ENCODE results near the gene MBP. TPM values are rescaled to one million over a fixed set of nuclear protein-coding genes. Genes with fewer than 3 reads are reported as not detected.

MBP gene
- total and polyA plus RNA-seq, 2 of the 13 experiments (the other 11 are each of a cell fraction or from before 2014, with no cell fraction given) = 5.0 to 8.5 TPM

GRCh38 chr18:76943542-76944339 lies 188.8 kb downstream of the MBP start:
- H3K4me3 ChIP-seq (replicated peaks in 1 of 3; ENCODE audit: insufficient read depth in 1 of 3, low read depth in 2 of 3, low read length in 3 of 3) = no peak overlapping the region
- POLR2A ChIA-PET = no interaction called here
- peaks cover 5% of the 10 kb centered on the region in 2 experiments; a peak in 3 of 5 replicates for H3K36me3 ChIP-seq (replicated peaks in 1 of 2; ENCODE audit: control insufficient read depth in 1 of 2, insufficient read depth in 2 of 2, low read length in 2 of 2)
- no TSS peak for BruUV-seq (replicated peaks)
- ATAC-seq (no peak), DNase-seq (ENCODE audit: low spot score) (no peak), FAIRE-seq (no peak)
- in situ Hi-C loops (cut with HindIII; ENCODE audit: extremely low pct_ligation_motif_present, low pct_unique_long_range_greater_than_20kb) (no loop called here), intact Hi-C loops (cut with micrococcal nuclease; ENCODE audit: unreplicated experiment) (no loop called here)
- H3K9ac ChIP-seq (ENCODE audit: insufficient read depth, low read depth, low read length) = no peak overlapping the region
- no peaks in the 10 kb centered on the region for H3K9me3 ChIP-seq (ENCODE audit: low read length)
- CTCF ChIA-PET (ENCODE audit: low intra/inter-chr PET ratio, low total read pairs) = no interaction called here
- H3K4me1 ChIP-seq (ENCODE audit: insufficient read depth, low read length) = no peaks in the 10 kb centered on the region
- WGBS (ENCODE audit: low lambda C conversion rate) = 91% methylated on average over 6 of the region's 6 CpGs
- H3K79me2 ChIP-seq (ENCODE audit: insufficient read depth, low read length) = no peaks in the 10 kb centered on the region
- no peak overlapping the region for H2AFZ ChIP-seq (ENCODE audit: low read length)
- no peaks in the 10 kb centered on the region for H3K27me3 ChIP-seq (ENCODE audit: control insufficient read depth in 1 of 2, insufficient read depth in 2 of 2, low read length in 2 of 2)
- no peaks in the 10 kb centered on the region for H4K20me1 ChIP-seq (ENCODE audit: insufficient read depth, low read length)
- H3K27ac ChIP-seq (ENCODE audit: extremely low read length, insufficient read depth, low read length) = no peak overlapping the region
- TF ChIP-seq CEBPB (IDR thresholded peaks at IDR 0.05; ENCODE audit: borderline replicate concordance, low read depth, low read length) (peak; percentile 36; the same call in 1 of the 2 replicates), SALL1 (CRISPR knock-in tag; IDR thresholded peaks at IDR 0.05) (no peak), RBAK (CRISPR knock-in tag; IDR thresholded peaks at IDR 0.05) (peak; percentile 72; the same call in 1 of the 2 replicates)
- H3K4me2 ChIP-seq (ENCODE audit: low read depth, low read length) = no peak overlapping the region

- no peak overlapping the region for H3K4me3 ChIP-seq (replicated peaks in 1 of 3; ENCODE audit: insufficient read depth in 1 of 3, low read depth in 2 of 3, low read length in 3 of 3)
- no peaks in the 10 kb centered on the region for H4K20me1 ChIP-seq (ENCODE audit: insufficient read depth, low read length)
- no peak for FAIRE-seq
- no peak overlapping the region for H3K4me2 ChIP-seq (ENCODE audit: low read depth, low read length)
- H3K79me2 ChIP-seq (ENCODE audit: insufficient read depth, low read length) = no peaks in the 10 kb centered on the region
- TF ChIP-seq ZNF761 (CRISPR knock-in tag; conservative IDR thresholded peaks at IDR 0.05) (no peak), ZFY (CRISPR knock-in tag; IDR thresholded peaks at IDR 0.05) (no peak), ZNF281 (CRISPR knock-in tag; IDR thresholded peaks at IDR 0.05; ENCODE audit: borderline replicate concordance) (no peak)
- 86% methylated on average over 9 of the region's 9 CpGs for WGBS (ENCODE audit: low lambda C conversion rate)
- H3K4me1 ChIP-seq (ENCODE audit: insufficient read depth, low read length) = no peaks in the 10 kb centered on the region
- no peak for DNase-seq (ENCODE audit: low spot score)
- no peak overlapping the region for H3K9ac ChIP-seq (ENCODE audit: insufficient read depth, low read depth, low read length)
- intact Hi-C loops (cut with micrococcal nuclease; ENCODE audit: unreplicated experiment) (no loop called here), in situ Hi-C loops (cut with HindIII; ENCODE audit: extremely low pct_ligation_motif_present, low pct_unique_long_range_greater_than_20kb) (no loop called here)
- H3K36me3 ChIP-seq (replicated peaks in 1 of 2; ENCODE audit: control insufficient read depth in 1 of 2, insufficient read depth in 2 of 2, low read length in 2 of 2) = peaks cover 6 to 13% of the 10 kb centered on the region in 2 experiments; a peak in 4 of 5 replicates
- no peaks in the 10 kb centered on the region for H3K9me3 ChIP-seq (ENCODE audit: low read length)
- ATAC-seq = no peak
- BruUV-seq (replicated peaks) = no TSS peak
- no peak overlapping the region for H2AFZ ChIP-seq (ENCODE audit: low read length)
- POLR2A ChIA-PET = no interaction called here
- CTCF ChIA-PET (ENCODE audit: low intra/inter-chr PET ratio, low total read pairs) = no interaction called here
- H3K27ac ChIP-seq (ENCODE audit: extremely low read length, insufficient read depth, low read length) = no peak overlapping the region
- no peaks in the 10 kb centered on the region for H3K27me3 ChIP-seq (ENCODE audit: control insufficient read depth in 1 of 2, insufficient read depth in 2 of 2, low read length in 2 of 2)
Measured at GRCh38 chr18:76941284-76941683, 191.3 kb downstream of the MBP start.

Measured in HepG2 (cell line).